AML-193 (cell line): ENCODE results near the gene RALGPS1.

Experiments used
- DNase-seq, 2 experiments: peaks; one replicate each; lab custom pipeline; 2025; lab: John Stamatoyannopoulos, UW

RALGPS1 gene

DNA sequence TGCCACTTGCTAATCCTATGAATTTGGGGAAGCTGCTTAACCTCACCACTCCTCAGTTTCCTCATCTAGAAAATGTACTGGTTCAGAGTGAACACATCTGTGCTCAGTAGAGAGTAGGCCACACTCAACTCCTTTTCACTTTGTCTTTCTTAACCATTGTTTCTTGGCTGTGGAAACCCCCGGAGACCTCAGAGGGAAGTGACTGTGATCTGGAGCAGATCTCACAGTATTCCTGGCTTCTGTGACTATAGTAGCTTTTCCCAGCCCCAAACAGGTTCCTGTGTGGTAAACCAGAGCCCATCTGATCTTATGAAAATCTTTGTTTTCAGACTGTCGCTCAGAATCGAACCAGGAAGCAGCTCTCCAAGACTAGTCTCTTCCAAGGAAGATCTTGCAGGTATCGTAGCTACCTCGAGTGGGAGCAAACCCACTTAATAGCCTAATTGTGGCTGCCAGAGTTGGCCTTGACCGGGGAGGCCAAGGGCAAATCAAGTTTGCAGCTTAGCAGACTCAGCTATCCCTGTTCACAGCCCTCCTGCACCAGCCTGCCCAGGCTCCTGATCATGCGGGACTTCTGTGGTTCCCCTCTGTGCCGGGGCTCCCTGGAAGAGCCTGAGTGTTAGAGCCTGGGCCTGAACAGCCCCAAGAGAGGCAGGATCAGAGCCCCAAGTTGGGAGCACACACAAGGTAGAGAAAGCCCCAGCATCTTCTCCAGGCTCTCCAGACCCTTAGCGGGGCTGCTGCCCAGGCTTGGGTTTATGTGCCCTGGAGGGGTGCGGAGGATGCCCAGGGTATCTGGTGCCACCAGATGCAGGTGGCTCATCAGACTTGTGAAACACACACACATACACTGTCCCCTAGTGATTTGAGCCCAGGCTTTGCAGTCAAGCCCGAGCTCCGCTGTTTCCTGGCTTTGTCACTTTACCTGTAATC is 260.1 kb downstream of the RALGPS1 start:
- no peak for DNase-seq

- DNase-seq: no peak
These were observed 260.7 kb downstream of the RALGPS1 start for GRCh38 chr9:127175319-127175715.

GRCh38 chr9:127175764-127176163 is 261.2 kb downstream of the RALGPS1 start:
- DNase-seq: no peak

DNA sequence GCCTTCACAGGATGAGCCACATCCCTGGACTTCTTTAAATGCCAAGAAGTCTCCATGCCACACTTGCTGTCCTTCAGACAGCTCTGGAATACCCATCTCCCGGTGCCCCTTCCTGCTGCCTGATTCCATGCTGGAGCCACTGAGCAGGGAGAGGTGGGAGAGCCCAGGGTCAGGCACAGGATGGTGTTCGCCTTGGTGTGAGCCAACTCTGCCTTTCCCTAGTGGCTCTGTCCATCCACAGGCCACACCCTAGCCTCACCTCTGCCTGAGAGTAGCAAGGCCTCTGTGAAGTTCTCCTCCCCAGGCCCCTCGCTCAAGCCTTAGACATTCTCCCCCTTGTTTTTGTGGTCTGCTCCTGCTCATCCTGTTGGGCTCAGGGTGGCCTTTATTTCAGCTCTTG is 262.0 kb downstream of the RALGPS1 start:
- DNase-seq: no peak

DNA sequence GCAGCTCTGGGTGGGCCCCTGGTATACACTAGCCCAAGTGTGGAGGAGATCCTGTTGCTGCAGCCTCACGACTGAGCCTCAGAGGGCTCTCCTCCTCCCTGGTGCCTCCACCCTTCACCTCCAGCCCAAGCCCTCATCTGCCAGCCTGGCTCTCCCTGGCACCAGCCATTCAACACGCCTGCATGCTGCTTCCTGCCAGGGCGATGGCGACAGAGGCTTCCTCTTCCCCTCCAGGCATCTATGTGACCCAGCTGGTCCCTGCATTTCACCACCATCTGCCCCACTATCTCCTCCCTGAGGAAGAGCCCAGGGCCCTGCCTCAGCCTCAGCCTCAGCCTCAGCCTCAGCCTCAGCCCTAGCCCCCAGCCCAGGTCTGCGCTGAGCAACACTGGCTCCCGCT is 262.6 kb downstream of the RALGPS1 start:
- peak; percentile 79 to 85 for DNase-seq

GRCh38 chr9:127177665-127178265 is 263.2 kb downstream of the RALGPS1 start:
- no peak for DNase-seq

DNA sequence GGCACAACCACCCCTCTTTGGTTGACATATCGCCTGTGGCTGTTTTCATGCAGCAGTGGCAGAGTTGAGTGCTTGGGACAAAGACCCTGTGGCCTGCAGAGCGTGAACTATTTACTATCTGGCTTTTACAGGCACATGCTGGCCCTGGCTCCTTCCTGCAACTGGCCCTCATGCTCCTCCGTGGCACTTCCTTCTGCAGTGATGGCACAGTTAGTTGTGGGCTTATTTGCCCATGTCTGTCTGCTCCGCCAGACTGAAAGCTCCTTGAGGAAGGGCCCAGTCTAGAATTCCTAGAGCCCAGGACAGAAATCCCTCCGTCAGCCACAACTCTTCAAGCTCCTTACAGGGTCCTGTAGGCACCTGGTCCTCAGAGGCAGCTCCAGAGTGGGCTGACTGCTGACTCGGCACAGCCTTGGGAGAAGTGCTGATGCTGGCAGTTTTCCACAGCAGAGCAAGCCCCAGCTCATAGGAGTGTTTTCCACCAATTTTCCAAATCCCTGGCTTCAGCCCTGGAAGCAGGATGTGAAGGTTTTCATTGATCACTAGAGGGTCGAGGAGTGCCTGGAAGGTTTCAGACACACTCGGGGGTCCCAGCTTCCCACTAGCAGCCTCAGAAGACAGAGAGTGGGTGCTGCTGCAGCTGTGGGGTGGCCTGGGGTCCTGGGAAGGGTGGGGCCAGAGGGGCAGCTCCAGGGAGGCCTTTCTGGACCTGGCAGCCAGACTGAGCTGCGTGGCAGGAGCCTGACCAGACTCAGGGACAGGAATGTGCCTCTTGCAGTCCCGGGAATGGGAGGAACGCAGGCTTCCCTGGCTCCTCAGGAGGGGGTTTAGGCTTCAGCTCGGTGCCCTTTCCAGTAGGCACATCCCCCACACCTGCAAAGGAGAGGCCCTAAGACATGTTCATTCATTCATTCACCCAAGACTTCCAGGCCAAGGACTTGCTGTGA is 264.4 kb downstream of the RALGPS1 start:
- DNase-seq: no peak

- DNase-seq: no peak
These were observed 265.3 kb downstream of the RALGPS1 start for GRCh38 chr9:127179633-127180441.

- no peak for DNase-seq
These were observed 266.1 kb downstream of the RALGPS1 start for GRCh38 chr9:127180457-127181314.

DNA sequence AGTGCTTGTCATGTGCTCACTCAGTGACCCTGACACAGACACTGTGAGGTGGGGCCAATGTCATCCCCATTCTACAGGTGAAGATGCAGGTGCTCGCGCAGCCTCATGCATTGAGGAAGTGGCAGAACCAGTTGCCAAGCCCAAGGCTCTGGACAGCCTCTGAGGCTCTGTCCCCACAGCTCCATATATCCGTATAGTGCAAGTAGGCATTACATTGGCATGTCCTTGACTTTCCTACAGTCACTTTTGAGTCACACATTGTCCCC is 266.7 kb downstream of the RALGPS1 start:
- no peak for DNase-seq

DNA sequence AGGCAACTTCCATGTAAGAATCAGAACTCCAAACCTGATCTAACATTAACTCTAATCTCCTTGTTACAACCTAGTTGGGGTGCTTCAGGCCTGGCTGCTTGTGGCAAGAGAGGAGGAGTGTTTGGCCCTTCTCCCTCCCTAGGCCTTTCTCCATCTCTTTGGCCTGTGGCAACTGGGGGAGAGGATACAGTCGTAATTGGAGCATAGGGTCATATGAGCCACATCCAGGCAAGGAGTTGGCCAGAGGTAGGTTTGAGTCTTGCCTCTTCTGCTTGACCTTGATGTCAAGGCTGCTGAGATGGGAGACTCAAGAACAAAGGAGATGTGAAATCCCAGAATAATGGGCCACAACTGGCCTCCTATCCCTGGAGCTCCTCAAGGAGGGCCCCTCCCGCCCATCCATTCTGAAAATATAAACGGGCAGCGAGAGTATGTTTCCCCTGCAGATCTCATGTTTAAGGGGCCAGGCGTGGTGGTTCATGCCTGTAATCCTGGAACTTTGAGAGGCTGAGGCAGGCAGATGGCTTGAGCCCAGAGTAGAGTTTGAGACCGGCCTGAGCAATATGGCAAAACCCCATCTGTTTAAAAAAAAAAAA is 267.1 kb downstream of the RALGPS1 start:
- no peak for DNase-seq

DNA sequence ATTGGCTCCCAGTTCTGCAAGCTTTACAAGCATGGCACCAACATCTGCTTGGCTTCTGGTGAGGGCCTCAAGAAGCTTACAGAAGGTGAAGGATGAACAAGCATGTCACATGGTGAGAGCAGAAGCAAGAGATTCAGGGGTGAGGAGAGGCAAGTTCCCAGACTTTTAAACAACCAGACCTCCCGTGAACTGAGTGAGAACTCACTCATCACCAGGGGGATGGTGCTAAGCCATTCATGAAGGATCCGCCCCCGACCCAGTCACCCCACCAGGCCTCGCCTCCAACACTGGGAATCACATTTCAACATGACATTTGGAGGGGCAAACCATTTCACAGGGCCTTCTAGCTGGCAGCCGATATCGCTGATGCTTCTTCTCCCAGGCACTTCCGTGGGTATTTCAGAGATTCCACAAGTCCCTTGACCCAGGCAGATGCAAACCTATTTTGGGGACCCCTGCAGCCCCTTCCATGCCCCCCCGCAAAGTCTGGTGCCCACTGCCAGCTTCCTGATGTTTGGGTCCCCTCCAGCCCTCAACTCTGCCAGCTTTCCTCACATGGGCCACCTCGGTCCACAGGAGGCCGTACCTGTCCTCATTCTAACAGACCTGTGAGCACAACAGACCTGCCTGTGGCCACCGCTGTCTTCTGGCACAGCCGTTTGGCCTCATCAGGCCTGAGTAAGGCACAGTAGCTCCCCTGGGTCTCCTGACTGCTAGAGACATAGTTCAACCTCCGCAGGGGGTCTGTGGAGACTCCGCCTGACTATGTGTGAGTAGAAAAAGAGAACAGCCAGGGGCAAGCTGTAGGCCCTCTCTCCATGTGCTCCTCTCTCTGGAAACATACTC is 268.5 kb downstream of the RALGPS1 start:
- no peak for DNase-seq

DNA sequence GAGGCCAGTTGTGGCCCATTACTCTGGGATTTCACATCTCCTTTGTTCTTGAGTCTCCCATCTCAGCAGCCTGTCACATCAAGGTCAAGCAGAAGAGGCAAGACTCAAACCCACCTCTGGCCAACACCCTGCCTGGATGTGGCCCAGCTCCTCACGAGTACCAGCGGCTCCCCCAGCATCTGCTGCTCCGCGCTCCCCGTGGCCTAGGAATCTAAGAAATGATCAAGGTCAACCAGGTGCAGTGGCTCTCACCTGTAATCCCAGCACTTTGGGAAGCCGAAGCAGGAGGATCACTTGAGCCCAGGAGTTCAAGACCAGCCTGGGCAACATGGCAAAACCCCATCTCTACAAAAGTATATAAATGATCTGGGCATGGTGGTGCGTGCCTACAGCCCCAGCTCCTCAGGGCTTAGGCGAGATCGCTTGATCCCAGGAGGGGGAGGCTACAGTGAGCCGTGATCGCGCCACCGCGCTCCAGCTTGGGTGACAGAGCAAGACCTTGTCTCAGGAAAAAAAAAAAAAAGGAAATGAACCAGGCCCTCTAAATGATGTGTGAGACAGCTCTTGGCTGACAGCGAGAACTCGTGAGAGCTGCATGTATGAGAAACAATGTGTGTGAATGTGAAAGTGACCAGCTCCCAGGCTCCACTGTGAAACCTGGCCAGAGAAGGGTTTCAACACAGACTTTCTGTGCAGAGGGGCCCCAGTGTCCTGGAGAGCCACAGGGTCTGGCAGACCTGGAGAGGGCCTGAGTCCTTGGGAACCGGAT is 269.4 kb downstream of the RALGPS1 start:
- DNase-seq: no peak

DNA sequence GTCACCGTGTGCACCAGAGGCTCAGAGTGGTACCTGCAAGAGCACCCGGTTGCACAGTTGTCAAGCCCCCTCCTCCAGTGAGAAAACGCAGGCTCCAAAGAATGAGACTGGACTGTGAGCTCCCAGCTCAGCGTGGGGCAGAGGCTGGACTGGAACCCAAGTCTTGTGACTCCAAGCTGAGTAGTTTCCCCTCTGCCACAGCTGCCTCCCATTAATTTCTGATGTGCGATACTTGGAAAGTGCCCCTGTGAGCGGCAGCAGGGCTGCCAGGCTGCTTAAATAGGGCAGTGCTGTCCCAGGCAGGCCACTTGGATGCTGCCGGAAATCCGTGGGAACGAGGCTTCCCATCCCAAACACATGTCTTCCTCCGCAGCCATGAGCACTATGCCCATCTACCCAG is 270.1 kb downstream of the RALGPS1 start:
- DNase-seq: no peak

GRCh38 chr9:127185181-127185580 is 270.6 kb downstream of the RALGPS1 start:
- no peak for DNase-seq

DNA sequence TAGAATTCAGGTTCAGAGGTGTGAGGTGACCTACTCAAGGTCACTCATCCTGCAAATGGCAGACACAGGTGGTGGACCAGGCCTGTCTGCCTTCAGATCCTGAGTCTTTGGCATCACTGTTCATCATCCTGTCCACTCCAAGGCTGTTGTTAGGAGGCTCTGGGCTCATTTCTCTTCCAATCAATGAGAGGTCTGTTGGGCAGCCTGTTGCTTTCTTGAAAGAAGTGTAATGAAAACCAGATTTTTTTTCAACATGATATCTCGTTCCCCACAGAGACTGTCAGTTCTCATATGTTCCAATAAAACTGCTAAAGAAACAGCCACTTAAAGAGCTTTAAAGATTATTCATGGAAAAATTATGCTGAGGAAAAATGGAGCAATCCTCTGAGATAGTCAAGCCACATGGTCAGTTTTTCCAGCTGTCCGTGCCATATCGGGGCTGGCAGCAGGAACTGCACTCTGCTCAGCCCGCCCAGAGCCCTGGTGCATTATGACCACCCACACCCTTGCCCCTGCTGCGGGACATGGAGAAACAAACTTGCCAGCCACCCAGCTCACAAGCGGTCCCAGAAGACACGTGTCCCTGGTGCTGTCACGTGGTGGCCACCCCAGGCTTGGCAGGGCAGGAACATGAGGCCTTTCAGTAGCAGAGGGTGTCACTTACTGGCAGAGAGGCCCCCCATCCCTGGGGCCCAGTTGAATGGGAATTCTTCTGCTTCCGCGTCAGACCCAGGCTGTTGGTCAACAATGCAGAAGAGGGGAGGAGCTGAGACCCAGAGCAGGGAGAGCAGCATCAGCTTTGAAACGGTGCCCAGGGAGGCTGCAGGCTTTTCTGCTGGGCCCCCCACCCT is 271.6 kb downstream of the RALGPS1 start:
- DNase-seq: no peak

DNA sequence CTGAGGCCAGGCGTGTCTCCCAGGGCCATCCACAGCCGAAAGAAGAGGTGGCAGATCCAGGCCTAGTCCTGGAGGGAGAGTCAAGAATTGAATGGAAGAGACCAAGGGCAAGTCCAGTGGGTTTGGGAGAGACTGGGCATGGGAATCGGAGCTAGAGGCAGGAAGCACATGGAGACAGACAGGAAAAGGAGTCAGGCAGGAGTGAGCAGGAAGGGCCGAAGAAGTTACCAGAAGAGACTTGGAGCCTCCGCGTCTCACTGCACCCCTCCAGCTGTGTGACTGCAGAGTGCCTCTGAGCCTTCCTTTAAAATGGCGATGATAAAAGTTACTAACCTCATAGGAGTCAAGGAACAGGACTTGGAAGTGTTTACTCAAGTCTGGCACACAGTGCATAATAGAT is 272.2 kb downstream of the RALGPS1 start:
- DNase-seq: no peak
